Adrenal gland (tissue), 12 donors: ENCODE measurements around the gene KLF3. TPM values are rescaled to one million over a fixed set of nuclear protein-coding genes. Genes with fewer than 3 reads are reported as not detected.

Source experiments
- DNase-seq, 7 donors: peaks; one replicate each; pipeline ENCODE4 v3.0.0-alpha.2; 2019 to 2020
- H3K27ac ChIP-seq, 5 donors: fragments of 200-600 bp; sonication (generic) in 4 of 5; 1 replicate in 3 of 5; 2 replicates in 2 of 5; pipeline versions ENCODE4 v1.5.1 to v1.8.0; 2016 to 2020; ENCODE audit warnings: mild to moderate bottlenecking in 1 of 5
- H3K27me3 ChIP-seq: fragments of 200-600 bp; 2 replicates; pipeline ENCODE4 v1.8.0; 2021
- H3K36me3 ChIP-seq, 2 donors: fragments of 200-600 bp; replicated peaks in 1 of 2; 1 replicate in 1 of 2; 2 replicates in 1 of 2; pipeline versions ENCODE4 v1.5.1 to v1.8.0; 2018 to 2022
- H3K4me1 ChIP-seq, 2 donors: fragments of 200-600 bp; replicated peaks in 1 of 2; 1 replicate in 1 of 2; 2 replicates in 1 of 2; pipeline versions ENCODE4 v1.5.1 to v1.8.0; 2018 to 2021
- H3K4me3 ChIP-seq, 4 donors: fragments of 200-600 bp; sonication (generic) in 3 of 4; one replicate each; pipeline ENCODE4 v1.5.1; 2016 to 2018
- H3K9me3 ChIP-seq, 3 donors: fragments of 200-600 bp; sonication (generic) in 1 of 3; replicated peaks in 1 of 3; 1 replicate in 2 of 3; 2 replicates in 1 of 3; pipeline versions ENCODE4 v1.5.1 to v1.8.0; 2016 to 2021
- POLR2A ChIP-seq, 2 donors: fragments of 450-650 bp; IDR thresholded peaks; one replicate each; pipeline ENCODE4 v1.6.1; 2017; ENCODE audit warnings: antibody characterized with exemption in 2 of 2, mild to moderate bottlenecking in 2 of 2, moderate library complexity in 1 of 2
- WGBS, 4 donors: extraction: QIAGEN DNeasy Blood & Tissue Kit in 2 of 4; methylation state at CpG; one replicate each; pipeline versions ENCODE4 v1.1.5 to v1.1.7; 2013 to 2017; 5-methylcytosine and 5-hydroxymethylcytosine counted together
- intact Hi-C, 2 donors: fragments of 100-400 bp; cut with DNase I; formaldehyde crosslinking; loops; one replicate each; pipeline versions ENCODE4 v1.14.1 to v1.15.0; 2022 to 2023
- polyA plus RNA-seq, 3 donors: library from polyadenylated mRNA; stranded (reverse); fragments of 200-250 nt in 2 of 3; fragments of 350-450 nt in 1 of 3; fragmentation: Illumina TruSeq in 1 of 3; extraction: RNeasy Lipid Tissue Mini Kit (QIAGEN cat#74804) in 1 of 3; gene quantifications; one replicate each; pipeline ENCODE4 v1.2.3, GENCODE V29; 2013 to 2014
- total RNA-seq, 9 donors: library from RNA; depleted of rRNA in 4 of 9; stranded (reverse); fragments of >200 nt in 4 of 9; fragments of 120-200 nt in 1 of 9; fragmentation: NEBNext Ultra II Directional in 1 of 9; extraction: Animal tissue kit (Norgen Biotek cat#: 25700) in 1 of 9; gene quantifications; one replicate each; pipeline versions ENCODE4 v1.1.0 to v1.2.4, GENCODE V29; 2013 to 2023
- TF ChIP-seq, protein P1 (sequence below), 6 experiments: fragments of 450-650 bp in 4 of 6; fragments of 200-600 bp in 2 of 6; sonication (generic) in 1 of 6; IDR thresholded peaks; 1 replicate in 5 of 6; 2 replicates in 1 of 6; pipeline versions ENCODE4 v1.5.1 to v1.8.0; 2016 to 2021; ENCODE audit warnings: antibody characterized with exemption in 6 of 6, mild to moderate bottlenecking in 2 of 6, moderate library complexity in 1 of 6
- donor health status: healthy with polysubstance abuse.
- donor health status: Bipolar disorder and iron deficiency.
- donor health status: DM: yes; HTN: yes; CAD: no.
- donor health status: DM: no; HTN: no; CAD: no.
- donor health status: DM: no; HTN: no; CAD: no.
- donor health status: DM: yes; HTN: yes; CAD: no.

The KLF3 gene
- total and polyA plus RNA-seq, 12 donors, result 10.1 to 45.7 (median 38.0) TPM

DNA sequence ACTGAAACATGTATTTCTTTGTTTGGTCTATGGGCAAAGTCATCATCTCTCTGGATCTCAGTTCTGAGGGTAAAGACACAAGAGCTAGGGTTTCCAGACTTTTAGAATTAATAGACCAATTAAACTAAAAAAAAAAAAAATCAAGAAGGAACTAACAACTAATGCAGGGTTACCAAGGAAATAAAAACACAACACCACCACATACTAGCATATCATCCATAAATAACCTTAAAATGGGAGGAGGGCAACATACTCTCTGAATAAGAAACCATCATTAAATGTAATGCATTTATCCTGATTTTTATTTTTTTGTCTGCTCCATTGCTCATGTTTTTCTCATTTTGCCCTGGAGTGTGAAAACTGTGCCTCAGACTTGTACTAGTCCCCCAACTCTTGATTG is 33.5 kb upstream of the KLF3 start:
- Histone ChIP-seq H3K4me1 (no peaks in the 10 kb centered on the region), H3K27ac (no peak overlapping the region), H3K27me3 (no peaks in the 10 kb centered on the region), H3K9me3 (no peaks in the 10 kb centered on the region), H3K4me3 (no peak overlapping the region), H3K36me3 (no peaks in the 10 kb centered on the region)
- no peak for TF ChIP-seq POLR2A (IDR thresholded peaks at IDR 0.05)
- TF ChIP-seq, protein P1, sequence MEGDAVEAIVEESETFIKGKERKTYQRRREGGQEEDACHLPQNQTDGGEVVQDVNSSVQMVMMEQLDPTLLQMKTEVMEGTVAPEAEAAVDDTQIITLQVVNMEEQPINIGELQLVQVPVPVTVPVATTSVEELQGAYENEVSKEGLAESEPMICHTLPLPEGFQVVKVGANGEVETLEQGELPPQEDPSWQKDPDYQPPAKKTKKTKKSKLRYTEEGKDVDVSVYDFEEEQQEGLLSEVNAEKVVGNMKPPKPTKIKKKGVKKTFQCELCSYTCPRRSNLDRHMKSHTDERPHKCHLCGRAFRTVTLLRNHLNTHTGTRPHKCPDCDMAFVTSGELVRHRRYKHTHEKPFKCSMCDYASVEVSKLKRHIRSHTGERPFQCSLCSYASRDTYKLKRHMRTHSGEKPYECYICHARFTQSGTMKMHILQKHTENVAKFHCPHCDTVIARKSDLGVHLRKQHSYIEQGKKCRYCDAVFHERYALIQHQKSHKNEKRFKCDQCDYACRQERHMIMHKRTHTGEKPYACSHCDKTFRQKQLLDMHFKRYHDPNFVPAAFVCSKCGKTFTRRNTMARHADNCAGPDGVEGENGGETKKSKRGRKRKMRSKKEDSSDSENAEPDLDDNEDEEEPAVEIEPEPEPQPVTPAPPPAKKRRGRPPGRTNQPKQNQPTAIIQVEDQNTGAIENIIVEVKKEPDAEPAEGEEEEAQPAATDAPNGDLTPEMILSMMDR (IDR thresholded peaks at IDR 0.05), result no peak
- intact Hi-C loops, result no loop called here
- DNase-seq, result no peak

GRCh38 chr4:38634047-38634759 is 29.8 kb upstream of the KLF3 start:
- Histone ChIP-seq H3K4me1 (no peaks in the 10 kb centered on the region), H3K27ac (no peak overlapping the region), H3K9me3 (no peaks in the 10 kb centered on the region), H3K27me3 (no peaks in the 10 kb centered on the region), H3K4me3 (no peak overlapping the region), H3K36me3 (no peaks in the 10 kb centered on the region)
- no peak for DNase-seq
- TF ChIP-seq POLR2A (IDR thresholded peaks at IDR 0.05), result no peak
- TF ChIP-seq, protein P1 (IDR thresholded peaks at IDR 0.05), result no peak
- 66 to 86% (median 78%) methylated on average over 3 of the region's 3 CpGs for WGBS, 4 donors
- intact Hi-C loops, result no loop called here

- DNase-seq, result no peak
- no peaks in the 10 kb centered on the region for H3K27me3 ChIP-seq
- no peak for TF ChIP-seq POLR2A (IDR thresholded peaks at IDR 0.05)
- TF ChIP-seq, protein P1 (IDR thresholded peaks at IDR 0.05), result no peak
- no peaks in the 10 kb centered on the region for H3K36me3 ChIP-seq
- intact Hi-C loops, result no loop called here
- no peaks in the 10 kb centered on the region for H3K9me3 ChIP-seq
- no peak overlapping the region for H3K27ac ChIP-seq
- no peak overlapping the region for H3K4me3 ChIP-seq
- WGBS, 4 donors, result 93 to 99% (median 97%) methylated on average over 3 of the region's 3 CpGs
- no peaks in the 10 kb centered on the region for H3K4me1 ChIP-seq
These were observed 24.8 kb upstream of the KLF3 start for GRCh38 chr4:38639242-38639641.

DNA sequence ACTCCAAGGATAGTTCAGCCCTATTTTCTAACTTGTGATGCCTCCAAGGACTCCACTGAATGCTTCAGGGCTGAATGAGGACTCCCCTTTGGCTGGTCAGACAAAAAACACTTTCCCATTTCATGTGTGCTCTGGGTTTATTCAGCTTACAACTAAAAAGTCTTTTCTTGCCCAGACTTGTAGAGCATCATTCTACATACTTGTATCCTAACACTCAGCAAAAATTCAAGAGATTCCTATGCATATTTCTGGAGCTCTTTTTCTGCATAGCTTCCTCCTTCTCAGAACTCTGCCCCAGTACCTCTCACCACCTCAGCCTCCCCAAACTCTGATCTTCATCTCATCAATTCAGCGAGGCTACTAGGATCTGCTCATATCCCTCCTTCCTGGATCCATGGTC is 22.2 kb upstream of the KLF3 start:
- 98 to 100% (median 100%) methylated on average over 1 of the region's 1 CpG for WGBS, 4 donors
- intact Hi-C loops, result no loop called here

More for the DNA sequence above, 22.2 kb upstream of the KLF3 start:
- H3K4me1 ChIP-seq, result no peaks in the 10 kb centered on the region
- DNase-seq, result no peak
- H3K4me3 ChIP-seq, result no peak overlapping the region
- no peaks in the 10 kb centered on the region for H3K27me3 ChIP-seq
- no peak for TF ChIP-seq POLR2A (IDR thresholded peaks at IDR 0.05)
- TF ChIP-seq, protein P1 (IDR thresholded peaks at IDR 0.05), result no peak
- H3K27ac ChIP-seq, result no peak overlapping the region
- no peaks in the 10 kb centered on the region for H3K9me3 ChIP-seq
- H3K36me3 ChIP-seq, result no peaks in the 10 kb centered on the region
